ENCODE data around the gene TRABD2B. TPM values are rescaled to one million over a fixed set of nuclear protein-coding genes. Genes with fewer than 3 reads are reported as not detected.

Gene TRABD2B
- total and polyA plus RNA-seq, 8 donors = 1.6 to 3.8 (median 3.0) TPM

DNA sequence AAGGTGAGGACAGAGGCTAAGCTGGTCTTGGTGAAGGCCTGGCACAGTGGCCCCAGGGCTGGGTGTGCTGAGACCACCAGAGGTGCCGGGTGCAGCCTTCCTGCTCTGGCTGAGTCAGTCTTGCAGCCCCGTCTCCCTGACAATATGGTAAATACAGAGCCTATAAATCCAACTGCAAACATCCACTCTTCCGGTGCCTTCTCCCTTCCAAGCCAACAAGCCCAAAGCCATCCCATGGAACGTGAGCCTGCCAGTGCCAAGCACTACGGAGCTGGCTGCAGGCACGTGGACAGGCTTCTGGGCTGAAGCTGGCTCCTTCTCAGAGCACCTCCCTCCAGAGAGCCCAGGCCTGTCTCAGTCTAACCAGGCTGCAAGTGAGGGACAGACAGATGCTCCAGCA lies 70.0 kb downstream of the TRABD2B start:
- ATAC-seq = no peak
- no peak overlapping the region for H3K4me3 ChIP-seq
- no peaks in the 10 kb centered on the region for H3K9me3 ChIP-seq
- H3K4me1 ChIP-seq = no peaks in the 10 kb centered on the region
- H3K36me3 ChIP-seq = no peaks in the 10 kb centered on the region
- H3K27me3 ChIP-seq = no peaks in the 10 kb centered on the region
- no peak for FAIRE-seq
- intact Hi-C loops (cut with DNase I) = no loop called here
- H3K27ac ChIP-seq = no peak overlapping the region
- 84 to 85% methylated on average over 6 of the region's 6 CpGs for WGBS, 2 donors
- DNase-seq = no peak
- TF ChIP-seq, protein P1, sequence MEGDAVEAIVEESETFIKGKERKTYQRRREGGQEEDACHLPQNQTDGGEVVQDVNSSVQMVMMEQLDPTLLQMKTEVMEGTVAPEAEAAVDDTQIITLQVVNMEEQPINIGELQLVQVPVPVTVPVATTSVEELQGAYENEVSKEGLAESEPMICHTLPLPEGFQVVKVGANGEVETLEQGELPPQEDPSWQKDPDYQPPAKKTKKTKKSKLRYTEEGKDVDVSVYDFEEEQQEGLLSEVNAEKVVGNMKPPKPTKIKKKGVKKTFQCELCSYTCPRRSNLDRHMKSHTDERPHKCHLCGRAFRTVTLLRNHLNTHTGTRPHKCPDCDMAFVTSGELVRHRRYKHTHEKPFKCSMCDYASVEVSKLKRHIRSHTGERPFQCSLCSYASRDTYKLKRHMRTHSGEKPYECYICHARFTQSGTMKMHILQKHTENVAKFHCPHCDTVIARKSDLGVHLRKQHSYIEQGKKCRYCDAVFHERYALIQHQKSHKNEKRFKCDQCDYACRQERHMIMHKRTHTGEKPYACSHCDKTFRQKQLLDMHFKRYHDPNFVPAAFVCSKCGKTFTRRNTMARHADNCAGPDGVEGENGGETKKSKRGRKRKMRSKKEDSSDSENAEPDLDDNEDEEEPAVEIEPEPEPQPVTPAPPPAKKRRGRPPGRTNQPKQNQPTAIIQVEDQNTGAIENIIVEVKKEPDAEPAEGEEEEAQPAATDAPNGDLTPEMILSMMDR (IDR thresholded peaks at IDR 0.05) = no peak

DNA sequence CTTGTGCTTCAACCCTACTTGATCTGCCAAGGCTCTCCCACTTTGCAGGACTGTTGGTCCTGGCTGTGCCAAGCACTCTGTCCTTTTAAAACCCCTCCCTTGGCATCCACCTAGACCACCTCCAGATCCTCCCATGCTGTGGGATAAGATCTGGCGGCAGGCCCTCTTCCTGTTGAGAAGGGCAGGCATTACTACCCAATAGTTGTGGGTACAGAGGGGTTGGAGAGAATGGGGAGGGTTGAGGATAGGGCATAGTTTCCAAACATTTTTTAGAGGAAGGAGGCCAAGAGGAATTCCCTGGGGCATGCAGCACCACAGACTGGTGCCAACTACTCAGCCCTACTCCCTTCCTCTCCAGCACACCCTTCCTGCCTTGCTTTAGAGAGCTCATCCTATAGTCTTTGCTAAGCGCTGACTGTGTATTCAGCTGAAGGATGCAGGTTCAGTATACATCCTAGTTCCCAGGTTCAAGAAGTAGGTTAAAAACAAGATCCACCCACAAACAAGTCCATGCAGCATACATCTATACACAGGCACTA lies 70.7 kb downstream of the TRABD2B start:
- intact Hi-C loops (cut with DNase I) = no loop called here
- FAIRE-seq = no peak
- DNase-seq = no peak
- H3K4me3 ChIP-seq = no peak overlapping the region
- no peak overlapping the region for H3K27ac ChIP-seq
- no peaks in the 10 kb centered on the region for H3K4me1 ChIP-seq
- no peaks in the 10 kb centered on the region for H3K27me3 ChIP-seq
- TF ChIP-seq, protein P1 (IDR thresholded peaks at IDR 0.05) = no peak
- 45 to 47% methylated on average over 2 of the region's 2 CpGs for WGBS, 2 donors
- H3K36me3 ChIP-seq = no peaks in the 10 kb centered on the region
- no peak for ATAC-seq
- H3K9me3 ChIP-seq = no peaks in the 10 kb centered on the region

DNA sequence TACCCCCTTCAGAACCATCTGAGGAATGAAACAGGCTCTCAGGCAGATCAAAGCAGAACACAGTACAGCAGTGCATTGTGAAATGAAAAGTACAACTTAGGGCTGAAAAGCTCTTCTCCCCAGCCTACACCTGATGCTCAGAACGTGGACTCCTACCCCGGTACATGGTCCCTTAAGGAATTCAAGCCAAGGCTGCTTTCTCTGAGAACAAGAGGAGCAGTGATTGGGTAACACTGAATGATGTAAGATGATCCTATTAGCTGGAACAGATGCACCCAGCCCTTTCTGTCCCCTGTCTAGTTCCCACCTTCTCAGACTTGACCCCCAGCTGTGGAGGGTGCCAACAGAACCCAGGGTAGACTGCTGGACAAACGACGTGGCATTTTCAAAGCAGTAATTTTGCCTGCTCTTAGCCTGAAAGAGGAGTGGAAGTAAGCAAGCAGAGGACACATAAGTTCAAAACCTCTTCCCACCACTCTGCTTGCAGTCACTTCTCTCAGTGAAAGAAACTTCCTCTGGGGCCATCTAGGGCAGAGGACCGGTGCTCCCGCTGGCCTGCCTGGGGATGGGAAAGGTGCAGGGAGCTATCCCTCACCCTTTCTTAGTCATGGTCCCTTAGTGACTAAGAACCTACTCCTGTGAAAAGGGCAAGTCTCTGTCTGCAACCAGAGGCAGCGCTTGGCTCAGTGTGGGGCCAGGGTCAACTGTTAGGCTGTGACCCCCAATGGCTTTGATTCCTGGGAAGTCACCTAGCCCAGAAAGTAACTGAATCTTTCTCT lies 72.7 kb downstream of the TRABD2B start:
- Histone ChIP-seq H3K36me3 (no peaks in the 10 kb centered on the region), H3K27ac (no peak overlapping the region), H3K4me3 (no peak overlapping the region), H3K27me3 (no peaks in the 10 kb centered on the region), H3K9me3 (no peaks in the 10 kb centered on the region), H3K4me1 (no peaks in the 10 kb centered on the region)
- intact Hi-C loops (cut with DNase I) = no loop called here
- WGBS, 2 donors = 66 to 76% methylated on average over 7 of the region's 7 CpGs
- FAIRE-seq (no peak), ATAC-seq (no peak), DNase-seq (no peak)
- TF ChIP-seq, protein P1 (IDR thresholded peaks at IDR 0.05) = no peak

DNA sequence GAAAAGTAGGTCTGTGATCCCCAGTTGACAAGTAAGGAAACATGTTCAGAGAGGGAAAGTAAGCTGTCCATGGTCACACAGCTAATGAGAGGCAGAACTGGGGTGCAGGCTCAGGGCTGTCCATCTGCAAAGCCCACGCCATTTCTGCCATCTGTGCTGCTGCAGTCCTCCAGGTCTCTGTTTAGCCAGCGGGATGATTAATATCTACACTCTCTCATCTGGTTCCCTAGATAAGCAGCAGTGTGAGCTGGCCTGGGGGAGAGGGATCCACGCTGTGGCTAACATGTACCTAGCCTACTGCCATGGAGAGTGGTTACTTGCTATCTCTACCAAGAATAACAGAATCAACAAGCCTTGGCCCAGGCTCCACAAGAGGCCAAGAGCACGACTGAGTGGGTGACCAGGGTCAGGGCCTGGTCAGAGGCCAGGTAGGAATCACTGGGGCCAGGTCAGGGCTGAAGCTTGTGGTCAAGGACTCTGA lies 75.2 kb downstream of the TRABD2B start:
- TF ChIP-seq, protein P1 (IDR thresholded peaks at IDR 0.05) = no peak
- no peak for ATAC-seq
- Histone ChIP-seq H3K27me3 (no peaks in the 10 kb centered on the region), H3K4me3 (no peak overlapping the region), H3K27ac (no peak overlapping the region), H3K9me3 (no peaks in the 10 kb centered on the region), H3K4me1 (no peaks in the 10 kb centered on the region), H3K36me3 (no peaks in the 10 kb centered on the region)
- no peak for FAIRE-seq
- WGBS, 2 donors = 71 to 75% methylated on average over 4 of the region's 4 CpGs
- intact Hi-C loops (cut with DNase I) = no loop called here
- no peak for DNase-seq
